Hematopoietic multipotent progenitor cell treated with erythropoietin and hydrocortisone succinate and interleukin-3 and kit ligand, for 17 days (in vitro differentiated cells): ENCODE results near the gene TENT4B.
"Not testable (repeated sequence)": the region's sequence is repeated elsewhere in the genome, so short reads cannot be mapped to it uniquely, and the experiment has no call there.

Experiments used
- DNase-seq: peaks from one replicate; pipeline ENCODE4 v3.0.0-alpha.2; 2015; ENCODE audit warnings: low spot score

TENT4B gene

DNA sequence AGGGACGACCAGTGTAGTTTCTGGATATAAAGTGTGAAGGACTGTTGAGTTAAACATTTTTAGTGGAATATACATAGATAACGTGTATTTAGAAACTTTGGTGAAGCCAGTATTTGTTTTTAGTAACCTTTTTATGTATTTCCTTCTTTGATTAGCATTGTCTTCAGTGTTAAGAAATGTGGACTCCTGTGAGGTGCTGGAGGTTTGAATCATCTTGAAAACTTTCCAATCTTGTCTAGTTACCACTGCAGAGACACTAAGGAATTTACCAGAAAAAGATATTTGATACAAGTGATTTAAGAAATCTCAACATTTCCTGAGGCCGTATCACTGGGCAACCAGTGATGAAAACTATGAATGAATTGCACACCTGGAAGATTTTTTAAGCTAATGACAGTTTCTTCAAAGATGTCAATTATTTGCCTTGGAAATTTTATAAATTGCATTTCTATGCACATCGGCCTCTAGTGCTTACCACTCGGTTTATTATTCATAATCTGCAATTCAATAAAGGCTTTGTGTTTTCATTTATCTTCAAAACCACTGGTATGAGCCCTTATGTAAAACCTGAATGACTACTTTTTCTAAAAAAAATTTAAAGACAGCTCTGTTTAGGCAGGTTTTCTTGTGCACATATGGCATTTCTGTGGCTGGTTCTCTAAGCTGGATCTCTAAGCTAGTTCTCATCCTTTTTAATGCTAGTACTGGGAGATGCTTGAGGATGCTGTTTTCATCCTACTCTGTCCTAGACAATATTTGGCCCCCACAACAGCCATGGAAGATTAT is 81.9 kb downstream of the TENT4B start:
- DNase-seq: no peak

DNA sequence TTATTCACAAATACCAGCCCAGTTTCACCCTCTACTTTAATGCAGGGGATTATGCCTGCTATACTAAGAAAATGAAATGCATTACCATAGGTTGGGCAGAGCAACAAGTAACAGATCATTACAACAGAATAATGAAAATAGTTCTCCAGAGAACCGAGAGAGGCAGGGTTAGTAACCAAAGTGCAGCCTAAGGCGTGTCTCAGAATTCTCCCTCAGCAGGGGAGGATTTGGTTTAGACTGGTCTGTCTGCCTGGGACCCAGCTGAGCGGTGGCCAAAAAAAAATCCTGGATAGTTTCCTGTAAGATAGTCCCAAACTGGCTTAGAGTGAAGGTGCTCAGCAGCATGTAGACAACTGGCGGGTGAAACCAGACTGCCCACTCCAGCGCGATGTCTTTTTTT is 82.5 kb downstream of the TENT4B start:
- no peak for DNase-seq

- no peak for DNase-seq
Measured at GRCh38 chr16:50238314-50238713, 85.2 kb downstream of the TENT4B start.

GRCh38 chr16:50238868-50239301 is 85.8 kb downstream of the TENT4B start:
- DNase-seq: no peak

DNA sequence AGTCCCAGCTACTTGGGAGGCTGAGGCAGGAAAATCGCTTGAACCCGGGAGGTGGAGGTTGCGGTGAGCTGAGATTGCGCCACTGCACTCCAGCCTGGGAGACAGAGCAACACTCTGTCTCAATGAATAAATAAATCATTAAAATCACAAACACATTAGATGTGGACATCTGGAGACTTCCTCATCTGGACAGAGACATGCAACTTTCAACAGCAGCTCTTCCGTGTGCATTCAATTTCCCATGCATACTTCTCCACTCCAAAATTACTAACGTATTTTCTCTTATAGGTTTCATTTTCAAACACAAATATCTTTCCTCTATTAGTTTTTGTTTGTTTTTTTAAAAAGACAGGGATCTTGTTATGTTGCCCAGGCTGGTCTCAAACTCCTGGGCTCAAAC is 89.9 kb downstream of the TENT4B start:
- not testable (repeated sequence) for DNase-seq

GRCh38 chr16:50244140-50244503 is 91.0 kb downstream of the TENT4B start:
- DNase-seq: no peak

GRCh38 chr16:50244504-50245416 is 91.7 kb downstream of the TENT4B start:
- DNase-seq: no peak

DNA sequence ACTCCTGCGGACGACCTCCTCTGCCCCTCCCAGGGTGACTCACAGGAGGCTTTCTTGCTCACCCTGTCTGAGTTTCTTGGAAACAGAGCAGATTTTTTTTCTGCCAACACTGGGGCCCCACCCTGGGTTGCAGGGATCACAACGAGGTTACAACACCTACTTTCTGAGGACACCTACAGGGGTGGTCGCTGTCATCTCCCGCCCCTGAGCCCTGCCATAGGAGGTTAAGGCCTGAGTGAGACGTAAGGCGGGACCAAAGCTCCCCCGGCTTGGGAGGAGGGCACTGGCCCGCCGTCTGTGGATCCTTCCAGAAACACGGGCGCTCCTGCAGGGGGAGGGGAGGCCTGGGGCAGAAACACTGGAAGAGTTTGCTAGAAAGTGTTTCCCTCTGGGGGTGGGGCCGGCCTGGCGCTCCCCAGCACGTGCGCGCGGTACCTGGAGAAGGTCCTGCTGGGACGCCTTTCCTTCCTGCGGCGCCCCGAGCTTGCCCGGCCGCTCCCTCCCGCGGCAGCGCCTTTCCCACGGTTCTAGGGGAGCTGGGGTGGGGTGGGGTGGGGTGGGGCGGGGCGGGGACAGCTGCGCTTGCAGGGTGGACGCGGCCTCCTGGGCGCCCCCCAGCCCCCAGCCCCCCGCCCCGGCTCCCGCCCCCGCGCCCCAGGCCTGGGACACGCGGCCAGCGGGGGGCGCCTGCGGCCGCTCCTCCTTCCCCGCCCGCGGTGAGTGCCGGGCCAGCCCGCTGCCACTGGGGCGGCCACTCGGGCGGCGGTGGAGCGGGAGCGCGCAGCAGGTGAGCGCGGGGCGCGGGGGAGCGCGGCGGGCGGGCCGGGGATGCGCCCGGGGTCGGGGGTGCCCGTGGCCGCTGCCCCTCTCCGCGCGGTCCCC is 92.6 kb downstream of the TENT4B start:
- peak; percentile 62 for DNase-seq

DNA sequence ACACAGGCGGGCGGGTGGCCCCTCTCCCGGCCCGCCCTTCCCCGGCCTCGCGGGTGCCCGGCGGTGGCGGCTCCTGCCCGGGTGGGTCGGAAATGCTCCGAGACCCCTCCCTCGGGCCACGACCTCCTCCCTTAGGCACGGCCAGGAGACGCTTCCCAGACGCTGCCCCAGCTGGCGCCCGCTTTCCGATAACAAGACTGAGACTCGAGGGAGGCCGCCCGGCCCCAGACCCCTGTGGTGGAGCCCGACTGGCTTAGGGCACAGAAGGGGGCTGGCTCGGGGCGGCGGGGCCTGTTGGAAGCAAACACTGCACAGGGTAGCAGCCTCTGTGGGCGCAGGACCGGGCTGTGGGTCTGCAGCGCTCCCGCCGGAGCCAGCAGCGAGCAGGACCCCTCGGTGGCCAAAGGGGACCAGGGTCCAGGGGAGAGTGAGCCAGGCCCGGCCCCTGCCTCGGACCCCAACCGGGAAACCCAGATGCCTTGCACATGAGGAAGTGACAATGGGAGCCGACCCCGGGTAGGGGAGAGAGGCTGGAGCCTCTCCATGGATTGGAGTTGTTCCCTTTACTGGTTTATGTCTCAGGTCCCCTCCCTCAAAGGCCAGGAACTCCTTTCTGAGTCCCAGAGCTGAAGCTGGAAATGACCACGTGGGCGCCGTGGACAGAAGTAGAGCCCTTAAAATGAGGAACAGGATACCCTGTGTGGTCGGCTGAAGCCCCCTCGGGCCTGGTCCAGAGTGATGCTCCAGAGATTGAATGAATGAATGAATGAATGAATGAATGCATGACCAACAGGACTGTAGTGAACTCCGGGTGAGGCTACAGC is 93.4 kb downstream of the TENT4B start:
- no peak for DNase-seq

GRCh38 chr16:50247123-50247905 is 94.2 kb downstream of the TENT4B start:
- no peak for DNase-seq

GRCh38 chr16:50247906-50248608 is 95.0 kb downstream of the TENT4B start:
- DNase-seq: no peak

DNA sequence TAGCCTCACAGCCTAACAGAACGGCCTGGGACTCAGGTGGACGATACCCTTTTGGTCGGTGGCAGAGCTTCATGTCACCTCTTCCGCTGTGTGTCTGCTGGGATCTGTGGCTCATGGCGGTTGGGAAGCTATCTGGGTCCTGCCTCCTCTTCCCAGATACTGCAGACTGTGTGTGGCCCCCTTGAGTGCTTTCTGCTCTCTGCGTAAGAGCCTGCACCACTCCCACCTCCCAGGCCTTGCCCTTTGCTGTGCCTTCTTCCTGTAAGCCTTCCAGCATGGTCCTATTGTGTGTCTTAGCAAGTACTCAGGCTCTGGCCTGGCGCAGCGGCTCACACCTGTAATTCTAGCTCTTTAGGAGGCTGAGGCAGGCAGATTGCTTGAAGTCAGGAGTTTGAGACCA is 95.7 kb downstream of the TENT4B start:
- no peak for DNase-seq

DNA sequence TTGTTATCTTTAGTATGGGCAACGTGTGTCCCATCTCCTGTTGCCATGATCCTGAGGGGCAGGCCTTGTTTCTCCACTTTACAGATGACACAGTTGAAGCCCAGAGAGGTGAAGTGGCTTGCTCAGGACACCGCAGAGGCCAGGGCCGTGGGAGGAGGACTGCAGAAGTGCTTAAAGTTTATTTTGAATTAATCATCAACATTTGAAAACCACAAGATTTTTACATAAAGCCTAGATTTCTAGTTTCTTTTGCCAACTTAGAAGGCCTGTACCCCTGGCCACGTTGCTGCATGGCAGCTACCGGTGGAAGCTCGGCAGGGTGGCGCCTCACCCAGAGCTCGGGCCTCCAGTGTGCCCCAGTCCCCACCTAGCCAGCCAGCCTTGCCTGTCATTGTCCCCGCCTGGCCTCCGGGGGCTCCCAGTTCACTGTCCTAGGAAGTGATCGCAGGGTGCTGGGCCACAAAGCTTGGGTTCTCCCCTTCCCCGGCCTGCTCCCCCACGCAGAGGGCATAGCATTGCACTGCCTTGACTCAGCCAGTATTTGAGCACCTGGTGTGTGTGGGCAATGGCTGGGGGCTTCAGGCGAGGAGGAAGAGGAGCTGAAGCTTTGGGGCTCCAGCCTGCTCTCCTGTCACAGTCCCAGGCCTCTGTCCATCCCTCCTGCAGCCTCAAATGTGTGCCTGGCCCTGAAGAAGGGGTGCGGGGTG is 98.4 kb downstream of the TENT4B start:
- DNase-seq: no peak

- no peak for DNase-seq
Measured at GRCh38 chr16:50252082-50252611, 99.0 kb downstream of the TENT4B start.

DNA sequence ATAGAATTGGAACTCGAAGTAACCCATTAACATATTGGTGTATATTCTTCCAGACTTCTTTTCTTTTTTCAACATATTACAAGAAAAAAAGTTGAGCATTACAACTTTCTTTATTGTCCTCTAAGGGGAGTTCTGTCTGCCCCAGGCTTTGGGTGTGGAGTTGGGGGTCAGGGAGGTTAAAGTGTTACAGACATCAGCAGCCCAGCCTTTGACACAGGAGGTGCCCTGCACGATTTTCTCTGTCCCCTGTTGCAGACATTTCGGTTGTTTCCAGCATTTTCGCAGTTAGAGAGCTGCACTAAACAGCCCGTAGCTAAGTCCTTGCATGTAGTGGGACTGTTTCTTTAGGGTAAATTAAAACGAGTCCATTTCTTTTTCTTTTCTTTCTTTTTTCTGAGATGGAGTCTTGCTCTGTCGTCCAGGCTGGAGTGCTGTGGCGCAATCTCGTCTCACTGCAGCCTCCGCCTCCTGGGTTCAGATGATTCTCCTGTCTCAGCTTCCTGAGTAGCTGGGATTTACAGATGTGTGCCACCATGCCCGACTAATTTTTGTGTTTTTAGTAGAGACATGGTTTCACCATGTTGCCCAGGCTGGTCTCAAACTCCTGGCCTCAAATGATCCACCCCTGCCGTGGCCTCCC is 99.9 kb downstream of the TENT4B start:
- no peak for DNase-seq

GRCh38 chr16:50253514-50253910 is 100.4 kb downstream of the TENT4B start:
- no peak for DNase-seq

GRCh38 chr16:50254072-50254471 is 101.0 kb downstream of the TENT4B start:
- DNase-seq: no peak

- DNase-seq: no peak
Measured at GRCh38 chr16:50255538-50255937, 102.4 kb downstream of the TENT4B start.
